Ascending aorta (tissue), 2 donors: ENCODE measurements around the gene PSMB3. TPM values are rescaled to one million over a fixed set of nuclear protein-coding genes. Genes with fewer than 3 reads are reported as not detected.

Experiments used
- DNase-seq, 2 donors: peaks; one replicate each; pipeline ENCODE4 v3.0.0-alpha.2; 2019; ENCODE audit warnings: low spot score in 2 of 2
- H3K27ac ChIP-seq, 2 donors: fragments of 200-600 bp; sonication (generic); one replicate each; pipeline ENCODE4 v1.5.1; 2016 to 2017; ENCODE audit warnings: mild to moderate bottlenecking in 1 of 2
- H3K27me3 ChIP-seq: fragments of 200-600 bp; sonication (generic); one replicate; pipeline ENCODE4 v1.5.1; 2017
- H3K36me3 ChIP-seq, 2 donors: fragments of 200-600 bp; sonication (generic); one replicate each; pipeline ENCODE4 v1.5.1; 2016
- H3K4me1 ChIP-seq, 2 donors: fragments of 200-600 bp; sonication (generic); one replicate each; pipeline ENCODE4 v1.5.1; 2016 to 2017; ENCODE audit warnings: mild to moderate bottlenecking in 1 of 2
- H3K4me3 ChIP-seq, 2 donors: fragments of 200-600 bp; sonication (generic); one replicate each; pipeline ENCODE4 v1.5.1; 2016 to 2017; ENCODE audit warnings: mild to moderate bottlenecking in 1 of 2
- H3K9me3 ChIP-seq, 2 donors: fragments of 200-600 bp; sonication (generic); one replicate each; pipeline ENCODE4 v1.5.1; 2016
- intact Hi-C: fragments of 100-400 bp; cut with DNase I; formaldehyde crosslinking; loops from one replicate; pipeline ENCODE4 v1.15.1; 2023
- total RNA-seq: library from RNA; depleted of rRNA; stranded (reverse); fragments of >200 nt; gene quantifications from one replicate; pipeline ENCODE4 v1.1.0, GENCODE V29; 2016
- TF ChIP-seq, protein P1 (sequence below), 3 experiments: fragments of 200-600 bp in 2 of 3; fragments of 450-650 bp in 1 of 3; sonication (generic) in 2 of 3; IDR thresholded peaks; one replicate each; pipeline ENCODE4 v1.5.1; 2016 to 2019; ENCODE audit warnings: antibody characterized with exemption in 3 of 3, mild to moderate bottlenecking in 1 of 3, moderate library complexity in 1 of 3

Gene PSMB3
- total RNA-seq, 1 donor from 2014 or later: 189 TPM

- no peak overlapping the region for H3K27ac ChIP-seq
- H3K4me3 ChIP-seq: no peak overlapping the region
- no peaks in the 10 kb centered on the region for H3K9me3 ChIP-seq
- H3K4me1 ChIP-seq: no peaks in the 10 kb centered on the region
- no peak for DNase-seq
- peaks cover 72 to 86% of the 10 kb centered on the region in 2 donors for H3K36me3 ChIP-seq
- TF ChIP-seq, protein P1, sequence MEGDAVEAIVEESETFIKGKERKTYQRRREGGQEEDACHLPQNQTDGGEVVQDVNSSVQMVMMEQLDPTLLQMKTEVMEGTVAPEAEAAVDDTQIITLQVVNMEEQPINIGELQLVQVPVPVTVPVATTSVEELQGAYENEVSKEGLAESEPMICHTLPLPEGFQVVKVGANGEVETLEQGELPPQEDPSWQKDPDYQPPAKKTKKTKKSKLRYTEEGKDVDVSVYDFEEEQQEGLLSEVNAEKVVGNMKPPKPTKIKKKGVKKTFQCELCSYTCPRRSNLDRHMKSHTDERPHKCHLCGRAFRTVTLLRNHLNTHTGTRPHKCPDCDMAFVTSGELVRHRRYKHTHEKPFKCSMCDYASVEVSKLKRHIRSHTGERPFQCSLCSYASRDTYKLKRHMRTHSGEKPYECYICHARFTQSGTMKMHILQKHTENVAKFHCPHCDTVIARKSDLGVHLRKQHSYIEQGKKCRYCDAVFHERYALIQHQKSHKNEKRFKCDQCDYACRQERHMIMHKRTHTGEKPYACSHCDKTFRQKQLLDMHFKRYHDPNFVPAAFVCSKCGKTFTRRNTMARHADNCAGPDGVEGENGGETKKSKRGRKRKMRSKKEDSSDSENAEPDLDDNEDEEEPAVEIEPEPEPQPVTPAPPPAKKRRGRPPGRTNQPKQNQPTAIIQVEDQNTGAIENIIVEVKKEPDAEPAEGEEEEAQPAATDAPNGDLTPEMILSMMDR (IDR thresholded peaks at IDR 0.05): no peak
- H3K27me3 ChIP-seq: no peaks in the 10 kb centered on the region
- intact Hi-C loops: no loop called here
Measured at GRCh38 chr17:38713456-38714075, 39.0 kb upstream of the PSMB3 start.

- no peak for DNase-seq
- Histone ChIP-seq H3K4me3 (no peak overlapping the region), H3K36me3 (peaks cover 83 to 87% of the 10 kb centered on the region in 2 donors), H3K27ac (no peak overlapping the region), H3K9me3 (no peaks in the 10 kb centered on the region), H3K4me1 (no peaks in the 10 kb centered on the region), H3K27me3 (no peaks in the 10 kb centered on the region)
- intact Hi-C loops: no loop called here
- TF ChIP-seq, protein P1 (IDR thresholded peaks at IDR 0.05): no peak
Measured at GRCh38 chr17:38715216-38715943, 37.2 kb upstream of the PSMB3 start.

DNA sequence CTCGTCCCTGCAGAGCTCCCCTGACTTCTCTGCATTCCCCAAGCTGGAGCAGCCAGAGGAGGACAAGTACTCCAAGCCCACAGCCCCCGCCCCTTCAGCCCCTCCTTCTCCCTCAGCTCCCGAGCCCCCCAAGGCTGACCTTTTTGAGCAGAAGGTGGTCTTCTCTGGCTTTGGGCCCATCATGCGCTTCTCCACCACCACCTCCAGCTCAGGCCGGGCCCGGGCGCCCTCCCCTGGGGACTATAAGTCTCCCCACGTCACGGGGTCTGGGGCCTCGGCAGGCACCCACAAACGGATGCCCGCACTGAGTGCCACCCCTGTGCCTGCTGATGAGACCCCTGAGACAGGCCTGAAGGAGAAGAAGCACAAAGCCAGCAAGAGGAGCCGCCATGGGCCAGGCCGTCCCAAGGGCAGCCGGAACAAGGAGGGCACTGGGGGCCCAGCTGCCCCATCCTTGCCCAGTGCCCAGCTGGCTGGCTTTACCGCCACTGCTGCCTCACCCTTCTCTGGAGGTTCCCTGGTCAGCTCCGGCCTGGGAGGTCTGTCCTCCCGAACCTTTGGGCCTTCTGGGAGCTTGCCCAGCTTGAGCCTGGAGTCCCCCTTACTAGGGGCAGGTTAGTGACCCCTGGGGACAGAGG lies 36.1 kb upstream of the PSMB3 start:
- H3K36me3 ChIP-seq: peaks cover 86 to 88% of the 10 kb centered on the region in 2 donors

DNA sequence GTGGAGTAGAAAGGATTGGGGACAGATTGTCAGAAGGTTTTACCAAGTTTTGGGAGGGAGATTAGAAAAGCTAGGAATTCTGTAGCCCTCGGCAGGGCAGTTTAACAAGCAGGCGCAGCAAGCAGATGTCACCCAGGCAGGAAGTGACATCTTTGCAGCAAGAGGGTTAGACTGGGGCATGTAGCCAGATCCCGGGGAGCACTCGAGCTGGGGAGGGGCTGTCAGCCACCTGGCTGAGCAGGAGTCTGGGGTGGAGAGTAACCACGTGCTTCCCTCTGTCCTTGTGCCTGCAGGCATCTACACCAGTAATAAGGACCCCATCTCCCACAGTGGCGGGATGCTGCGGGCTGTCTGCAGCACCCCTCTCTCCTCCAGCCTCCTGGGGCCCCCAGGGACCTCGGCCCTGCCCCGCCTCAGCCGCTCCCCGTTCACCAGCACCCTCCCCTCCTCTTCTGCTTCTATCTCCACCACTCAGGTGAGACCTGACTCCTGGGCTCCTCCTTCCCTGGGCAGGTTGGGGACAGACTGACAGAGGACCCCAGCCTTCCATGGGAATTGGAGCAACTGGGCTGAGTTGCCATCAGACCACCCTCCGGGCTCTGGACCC lies 35.3 kb upstream of the PSMB3 start:
- H3K36me3 ChIP-seq: peaks cover 85 to 88% of the 10 kb centered on the region in 2 donors

More for the DNA sequence above, 36.1 kb upstream of the PSMB3 start:
- H3K4me3 ChIP-seq: no peak overlapping the region
- H3K4me1 ChIP-seq: no peaks in the 10 kb centered on the region
- DNase-seq: no peak
- intact Hi-C loops: no loop called here
- TF ChIP-seq, protein P1 (IDR thresholded peaks at IDR 0.05): no peak
- H3K27ac ChIP-seq: no peak overlapping the region
- H3K27me3 ChIP-seq: no peaks in the 10 kb centered on the region
- H3K9me3 ChIP-seq: no peaks in the 10 kb centered on the region

DNA sequence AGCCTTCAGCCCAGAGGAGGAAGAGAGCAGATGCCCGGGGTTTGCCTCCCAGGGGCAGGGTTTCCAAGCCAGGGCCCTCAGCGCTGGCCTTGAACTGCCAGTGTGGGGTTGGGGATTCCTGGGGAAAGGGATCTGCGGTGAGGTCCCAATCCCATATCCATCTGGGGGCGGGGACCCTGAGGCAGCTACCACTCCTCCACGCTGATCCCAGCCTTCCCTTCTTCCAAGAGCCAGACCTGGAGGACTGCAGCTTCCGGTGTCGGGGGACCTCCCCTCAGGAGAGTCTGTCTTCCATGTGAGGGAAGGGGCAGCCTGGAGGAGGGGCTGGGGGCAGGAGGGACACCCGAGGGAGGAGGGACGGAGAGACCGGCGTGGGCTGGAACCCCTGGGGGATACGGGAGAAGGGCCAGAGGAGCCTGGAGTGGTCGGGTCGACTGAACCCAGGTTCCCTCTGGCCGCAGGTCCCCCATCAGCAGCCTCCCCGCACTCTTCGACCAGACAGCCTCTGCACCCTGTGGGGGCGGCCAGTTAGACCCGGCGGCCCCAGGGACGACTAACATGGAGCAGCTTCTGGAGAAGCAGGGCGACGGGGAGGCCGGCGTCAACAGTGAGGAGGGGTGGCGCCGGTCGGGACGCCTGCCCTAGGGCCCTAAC lies 33.1 kb upstream of the PSMB3 start:
- TF ChIP-seq, protein P1 (IDR thresholded peaks at IDR 0.05): no peak
- H3K27ac ChIP-seq: no peak overlapping the region

More for the DNA sequence above, 35.3 kb upstream of the PSMB3 start:
- intact Hi-C loops: no loop called here
- Histone ChIP-seq H3K9me3 (no peaks in the 10 kb centered on the region), H3K4me3 (no peak overlapping the region), H3K27ac (no peak overlapping the region), H3K27me3 (no peaks in the 10 kb centered on the region), H3K4me1 (no peaks in the 10 kb centered on the region)
- no peak for DNase-seq
- TF ChIP-seq, protein P1 (IDR thresholded peaks at IDR 0.05): no peak

More for the DNA sequence above, 33.1 kb upstream of the PSMB3 start:
- peaks cover 69 to 78% of the 10 kb centered on the region in 2 donors for H3K36me3 ChIP-seq
- intact Hi-C loops: no loop called here
- H3K4me3 ChIP-seq: no peak overlapping the region
- no peaks in the 10 kb centered on the region for H3K9me3 ChIP-seq
- H3K27me3 ChIP-seq: no peaks in the 10 kb centered on the region
- no peaks in the 10 kb centered on the region for H3K4me1 ChIP-seq
- DNase-seq: no peak
